ENCODE measurements around the gene FXYD3. TPM values are rescaled to one million over a fixed set of nuclear protein-coding genes. Genes with fewer than 3 reads are reported as not detected.
"Not testable (repeated sequence)": the region's sequence is repeated elsewhere in the genome, so short reads cannot be mapped to it uniquely, and the experiment has no call there.

Gene FXYD3
- total RNA-seq, 1 donor from 2014 or later: 17.3 TPM

DNA sequence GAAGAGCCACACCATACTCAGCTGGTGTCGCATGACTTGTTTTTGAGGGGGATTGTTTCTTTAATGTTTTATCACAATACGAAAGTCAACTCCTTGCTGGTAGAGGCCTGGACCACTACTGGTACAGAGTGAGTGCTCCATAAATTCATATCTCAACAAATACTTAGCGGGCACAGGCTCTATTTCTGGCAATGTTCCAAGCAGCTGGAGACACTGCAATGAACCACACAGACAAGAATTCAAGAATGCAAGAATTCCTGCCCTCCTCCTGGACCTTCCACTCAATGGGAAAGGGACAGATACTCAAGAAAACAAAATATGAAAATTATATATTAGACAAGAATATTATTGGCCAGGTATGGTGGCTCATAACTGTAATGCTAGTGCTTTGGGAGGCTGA lies 33.8 kb downstream of the FXYD3 start:
- TF ChIP-seq, protein P1, sequence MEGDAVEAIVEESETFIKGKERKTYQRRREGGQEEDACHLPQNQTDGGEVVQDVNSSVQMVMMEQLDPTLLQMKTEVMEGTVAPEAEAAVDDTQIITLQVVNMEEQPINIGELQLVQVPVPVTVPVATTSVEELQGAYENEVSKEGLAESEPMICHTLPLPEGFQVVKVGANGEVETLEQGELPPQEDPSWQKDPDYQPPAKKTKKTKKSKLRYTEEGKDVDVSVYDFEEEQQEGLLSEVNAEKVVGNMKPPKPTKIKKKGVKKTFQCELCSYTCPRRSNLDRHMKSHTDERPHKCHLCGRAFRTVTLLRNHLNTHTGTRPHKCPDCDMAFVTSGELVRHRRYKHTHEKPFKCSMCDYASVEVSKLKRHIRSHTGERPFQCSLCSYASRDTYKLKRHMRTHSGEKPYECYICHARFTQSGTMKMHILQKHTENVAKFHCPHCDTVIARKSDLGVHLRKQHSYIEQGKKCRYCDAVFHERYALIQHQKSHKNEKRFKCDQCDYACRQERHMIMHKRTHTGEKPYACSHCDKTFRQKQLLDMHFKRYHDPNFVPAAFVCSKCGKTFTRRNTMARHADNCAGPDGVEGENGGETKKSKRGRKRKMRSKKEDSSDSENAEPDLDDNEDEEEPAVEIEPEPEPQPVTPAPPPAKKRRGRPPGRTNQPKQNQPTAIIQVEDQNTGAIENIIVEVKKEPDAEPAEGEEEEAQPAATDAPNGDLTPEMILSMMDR (IDR thresholded peaks at IDR 0.05; ENCODE audit: unreplicated experiment): no peak
- no peak for DNase-seq (ENCODE audit: low spot score, unreplicated experiment)
- H3K36me3 Mint-ChIP-seq (ENCODE audit: insufficient read depth): no peaks in the 10 kb centered on the region

DNA sequence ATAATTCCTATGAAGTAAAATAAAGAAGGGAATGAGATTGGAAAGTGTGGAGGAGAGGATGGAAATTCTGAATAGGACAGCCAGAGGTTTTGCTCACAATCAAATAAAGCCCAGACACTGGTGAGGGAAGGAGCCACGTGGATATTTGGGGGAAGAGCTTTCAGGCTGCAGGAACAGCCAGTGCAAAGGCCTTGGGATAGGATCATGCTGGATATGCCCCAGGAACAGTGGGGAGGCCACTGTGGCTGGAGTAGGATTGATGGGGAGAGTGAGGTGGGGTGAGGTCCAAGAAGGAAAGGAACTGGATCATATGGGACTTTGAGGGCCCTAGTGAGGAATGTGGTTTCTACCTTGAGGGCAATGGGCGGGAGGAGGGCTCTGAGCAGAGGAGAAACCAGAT lies 34.8 kb downstream of the FXYD3 start:
- TF ChIP-seq, protein P1 (IDR thresholded peaks at IDR 0.05; ENCODE audit: unreplicated experiment): no peak
- H3K27me3 Mint-ChIP-seq: peaks cover 76% of the 10 kb centered on the region
- H3K9me3 Mint-ChIP-seq (ENCODE audit: low read depth): no peaks in the 10 kb centered on the region
- peaks cover 15% of the 10 kb centered on the region for H3K4me1 Mint-ChIP-seq (ENCODE audit: low read depth)
- H3K36me3 Mint-ChIP-seq (ENCODE audit: insufficient read depth): no peaks in the 10 kb centered on the region
- H3K4me3 Mint-ChIP-seq (ENCODE audit: low read depth): no peak overlapping the region
- no peak for DNase-seq (ENCODE audit: low spot score, unreplicated experiment)
- H3K27ac Mint-ChIP-seq: no peak overlapping the region

More for the DNA sequence above, 33.8 kb downstream of the FXYD3 start:
- no peaks in the 10 kb centered on the region for H3K9me3 Mint-ChIP-seq (ENCODE audit: low read depth)
- no peak overlapping the region for H3K27ac Mint-ChIP-seq
- no peak overlapping the region for H3K4me3 Mint-ChIP-seq (ENCODE audit: low read depth)
- H3K4me1 Mint-ChIP-seq (ENCODE audit: low read depth): peaks cover 8% of the 10 kb centered on the region
- H3K27me3 Mint-ChIP-seq: peaks cover 76% of the 10 kb centered on the region

DNA sequence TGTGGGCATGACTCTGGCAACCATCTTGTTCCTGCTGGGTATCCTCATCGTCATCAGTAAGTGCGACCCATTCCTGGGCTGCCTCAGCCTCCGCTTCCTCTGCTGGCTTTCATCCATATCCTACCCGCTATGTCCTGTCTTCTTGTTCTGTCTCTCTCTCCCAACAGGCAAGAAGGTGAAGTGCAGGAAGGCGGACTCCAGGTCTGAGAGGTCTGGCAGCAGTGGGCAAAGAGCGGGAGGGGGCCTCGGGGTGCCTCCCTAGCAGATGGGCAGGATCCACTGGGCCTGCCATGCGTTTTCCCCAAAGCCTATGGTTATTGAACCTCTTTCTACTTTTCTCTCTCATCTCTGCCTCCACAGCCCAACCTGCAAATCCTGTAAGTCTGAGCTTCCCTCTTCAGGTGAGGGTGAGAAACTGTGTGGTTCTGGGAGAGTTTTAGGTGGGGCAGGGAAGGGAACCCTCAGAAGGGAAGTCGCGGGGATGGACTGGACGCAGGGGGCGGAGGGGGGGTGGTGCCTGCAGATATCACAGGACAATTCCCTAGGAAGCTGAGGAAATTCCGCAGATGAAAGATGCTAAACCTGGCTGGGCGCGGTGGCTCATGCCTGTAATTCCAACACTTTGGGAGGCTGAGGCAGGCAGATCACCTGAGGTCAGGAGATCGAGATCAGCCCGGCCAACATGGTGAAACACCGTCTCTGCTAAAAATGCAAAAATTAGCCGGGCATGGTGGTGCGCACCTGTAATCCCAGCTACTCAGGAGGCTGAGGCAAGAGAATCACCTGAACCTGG lies 35.8 kb downstream of the FXYD3 start:
- H3K27ac Mint-ChIP-seq: no peak overlapping the region
- no peaks in the 10 kb centered on the region for H3K9me3 Mint-ChIP-seq (ENCODE audit: low read depth)
- peaks cover 15% of the 10 kb centered on the region for H3K4me1 Mint-ChIP-seq (ENCODE audit: low read depth)
- no peaks in the 10 kb centered on the region for H3K36me3 Mint-ChIP-seq (ENCODE audit: insufficient read depth)
- DNase-seq (ENCODE audit: low spot score, unreplicated experiment): no peak
- TF ChIP-seq, protein P1 (IDR thresholded peaks at IDR 0.05; ENCODE audit: unreplicated experiment): no peak
- peaks cover 79% of the 10 kb centered on the region for H3K27me3 Mint-ChIP-seq
- no peak overlapping the region for H3K4me3 Mint-ChIP-seq (ENCODE audit: low read depth)

DNA sequence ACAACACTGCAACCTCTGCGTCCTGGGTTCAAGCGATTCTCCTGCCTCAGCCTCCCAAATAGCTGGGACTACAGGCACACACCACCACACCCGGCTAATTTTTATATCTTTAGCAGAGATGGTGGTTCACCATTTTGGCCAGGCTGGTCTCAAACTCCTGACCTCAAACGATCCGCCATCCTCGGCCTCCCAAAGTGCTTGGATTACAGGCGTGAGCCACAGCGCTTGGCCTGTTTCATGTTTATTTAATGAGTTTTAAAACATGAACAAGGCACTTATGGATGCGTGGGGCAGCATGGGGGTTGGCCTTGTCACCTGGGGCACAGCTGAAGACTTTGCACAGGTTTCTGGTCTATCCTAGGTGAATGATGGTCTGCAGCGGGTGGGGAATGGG lies 37.5 kb downstream of the FXYD3 start:
- DNase-seq (ENCODE audit: low spot score, unreplicated experiment); H3K27ac Mint-ChIP-seq; H3K36me3 Mint-ChIP-seq (ENCODE audit: insufficient read depth); H3K9me3 Mint-ChIP-seq (ENCODE audit: low read depth); H3K4me3 Mint-ChIP-seq (ENCODE audit: low read depth): not testable (repeated sequence)
- H3K4me1 Mint-ChIP-seq (ENCODE audit: low read depth): peaks cover 15% of the 10 kb centered on the region
- H3K27me3 Mint-ChIP-seq: peaks cover 83% of the 10 kb centered on the region

DNA sequence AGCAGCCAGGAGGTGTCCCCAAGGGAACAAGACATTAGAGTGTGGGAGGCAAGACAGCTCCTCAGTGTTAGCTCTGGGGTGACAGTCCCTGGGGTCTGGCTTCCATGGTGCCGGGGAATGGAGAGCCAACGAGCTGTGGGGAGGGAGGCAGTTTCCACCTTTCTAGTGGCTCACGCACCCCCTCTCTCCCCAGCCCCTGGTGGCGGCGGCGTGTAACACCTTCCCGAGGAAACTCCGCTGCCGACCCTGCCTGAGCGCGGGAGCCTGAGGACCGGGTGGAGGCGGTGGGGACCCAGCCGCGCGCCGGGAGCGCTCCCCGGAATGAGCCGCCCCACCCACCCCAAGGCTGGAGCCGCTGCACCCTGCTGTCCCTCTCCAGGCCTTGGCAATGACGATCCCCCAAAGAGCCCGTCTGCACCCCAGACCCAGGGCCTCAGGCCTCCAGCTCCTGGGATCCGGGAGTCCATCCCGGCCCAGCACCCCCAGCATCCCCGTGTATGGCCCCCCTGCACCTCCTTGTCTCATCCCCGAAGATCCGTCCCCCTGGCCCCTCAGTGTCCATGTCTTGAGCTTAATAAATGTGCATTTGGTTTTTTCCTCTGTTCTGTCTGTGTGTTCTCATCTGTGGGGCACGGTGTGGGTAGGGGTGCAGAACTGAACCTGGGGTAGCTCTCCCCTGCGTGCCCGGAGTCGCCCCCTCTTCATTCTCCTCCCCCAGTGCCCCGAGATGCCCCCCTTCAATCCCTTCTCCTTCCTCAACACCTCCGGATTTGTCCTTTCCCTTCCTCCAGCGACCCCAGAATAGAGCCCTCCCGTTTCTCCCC lies 38.3 kb downstream of the FXYD3 start:
- Mint-ChIP-seq H3K27me3 (peaks cover 88% of the 10 kb centered on the region), H3K4me1 (ENCODE audit: low read depth) (peaks cover 15% of the 10 kb centered on the region)
- DNase-seq (ENCODE audit: low spot score, unreplicated experiment): peak; percentile 41

More for the DNA sequence above, 38.3 kb downstream of the FXYD3 start:
- H3K36me3 Mint-ChIP-seq (ENCODE audit: insufficient read depth): no peaks in the 10 kb centered on the region
- TF ChIP-seq, protein P1 (IDR thresholded peaks at IDR 0.05; ENCODE audit: unreplicated experiment): peak; percentile 72
- no peak overlapping the region for H3K27ac Mint-ChIP-seq
- H3K9me3 Mint-ChIP-seq (ENCODE audit: low read depth): no peaks in the 10 kb centered on the region
- H3K4me3 Mint-ChIP-seq (ENCODE audit: low read depth): peak overlapping the region; percentile 65

Data from progenitor cell of endocrine pancreas (in vitro differentiated cells).